NCI-H2196 (cell line): Measurements from ENCODE around the gene CCDC33.
A peak's percentile ranks its signal among the peaks of the same experiment; 100 is the strongest.

Experiments used
- DNase-seq: peaks from one replicate; lab custom pipeline; 2025; ENCODE audit not compliant: unreplicated experiment; lab: John Stamatoyannopoulos, UW

CCDC33 gene

GRCh38 chr15:74377831-74378766 lies 142.0 kb downstream of the CCDC33 start:
- DNase-seq, result no peak

- DNase-seq, result no peak
Measured at GRCh38 chr15:74378848-74379247, 142.7 kb downstream of the CCDC33 start.

GRCh38 chr15:74380361-74381189 lies 144.4 kb downstream of the CCDC33 start:
- DNase-seq, result no peak

- no peak for DNase-seq
Measured at GRCh38 chr15:74381190-74381453, 145.0 kb downstream of the CCDC33 start.

GRCh38 chr15:74381481-74381880 lies 145.4 kb downstream of the CCDC33 start:
- no peak for DNase-seq

GRCh38 chr15:74382004-74382816 lies 146.1 kb downstream of the CCDC33 start:
- peak; percentile 72 for DNase-seq

- no peak for DNase-seq
Measured at GRCh38 chr15:74383286-74383685, 147.2 kb downstream of the CCDC33 start.

GRCh38 chr15:74383695-74384565 lies 147.8 kb downstream of the CCDC33 start:
- no peak for DNase-seq

GRCh38 chr15:74384566-74384880 lies 148.4 kb downstream of the CCDC33 start:
- no peak for DNase-seq

GRCh38 chr15:74384881-74385643 lies 148.9 kb downstream of the CCDC33 start:
- peak; percentile 8 for DNase-seq

- DNase-seq, result no peak
Measured at GRCh38 chr15:74385733-74386132, 149.6 kb downstream of the CCDC33 start.
